HPDE6-E6E7 (cell line): Measurements from ENCODE around the gene GRAMD4.

Source experiments
- DNase-seq: peaks from one replicate; pipeline ENCODE4 v3.0.0; 2011; ENCODE audit warnings: missing footprints; ENCODE audit errors: extremely low spot score

The GRAMD4 gene

GRCh38 chr22:46719921-46720320 lies 99.7 kb downstream of the GRAMD4 start:
- DNase-seq = no peak

DNA sequence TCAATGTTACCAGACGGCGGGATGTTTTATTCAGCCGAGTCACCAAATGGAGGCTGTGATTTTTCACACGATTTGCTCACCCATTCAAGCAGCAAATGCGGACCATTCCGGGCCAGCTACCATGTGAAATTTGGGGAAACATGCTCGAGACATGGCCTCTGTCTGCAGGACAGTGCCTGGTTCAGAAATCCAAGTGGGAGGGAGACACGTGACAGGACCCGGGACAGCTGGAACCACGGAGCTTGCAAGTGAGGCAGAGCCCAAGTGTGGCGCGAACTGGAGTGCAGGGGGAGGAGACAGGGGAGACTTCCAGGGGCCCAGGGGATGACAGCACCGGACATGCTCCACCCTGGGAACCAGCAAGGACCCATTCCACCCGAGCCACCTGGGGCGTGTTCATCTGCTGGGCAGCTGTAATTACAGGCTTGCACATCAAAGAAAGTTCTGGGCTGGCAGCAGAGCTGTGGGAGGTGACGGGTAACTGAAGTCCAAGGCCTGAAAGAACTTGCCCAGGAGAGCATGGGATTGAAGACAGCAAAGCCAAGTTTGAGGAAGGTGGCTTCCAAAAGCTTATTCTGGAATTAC lies 101.4 kb downstream of the GRAMD4 start:
- no peak for DNase-seq

DNA sequence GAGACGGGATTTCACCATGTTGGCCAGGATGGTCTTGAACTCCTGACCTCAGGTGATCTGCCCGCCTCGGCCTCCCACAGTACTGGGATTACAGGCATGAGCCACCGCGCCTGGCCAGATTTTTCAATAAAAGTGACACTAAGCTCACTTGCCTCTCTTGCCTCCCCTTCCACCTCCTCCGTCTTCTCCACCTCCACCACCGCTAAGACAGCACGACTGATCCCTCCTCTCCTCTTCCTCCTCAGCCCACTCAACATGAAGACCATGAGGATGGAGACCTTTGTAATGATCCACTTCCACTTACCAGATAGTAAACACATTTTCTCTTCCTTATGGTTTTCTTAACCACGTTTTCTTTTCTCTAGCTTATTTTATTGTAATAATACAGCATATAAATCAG lies 103.7 kb downstream of the GRAMD4 start:
- no peak for DNase-seq

- no peak for DNase-seq
Observed at GRCh38 chr22:46725096-46725495, 104.9 kb downstream of the GRAMD4 start.

DNA sequence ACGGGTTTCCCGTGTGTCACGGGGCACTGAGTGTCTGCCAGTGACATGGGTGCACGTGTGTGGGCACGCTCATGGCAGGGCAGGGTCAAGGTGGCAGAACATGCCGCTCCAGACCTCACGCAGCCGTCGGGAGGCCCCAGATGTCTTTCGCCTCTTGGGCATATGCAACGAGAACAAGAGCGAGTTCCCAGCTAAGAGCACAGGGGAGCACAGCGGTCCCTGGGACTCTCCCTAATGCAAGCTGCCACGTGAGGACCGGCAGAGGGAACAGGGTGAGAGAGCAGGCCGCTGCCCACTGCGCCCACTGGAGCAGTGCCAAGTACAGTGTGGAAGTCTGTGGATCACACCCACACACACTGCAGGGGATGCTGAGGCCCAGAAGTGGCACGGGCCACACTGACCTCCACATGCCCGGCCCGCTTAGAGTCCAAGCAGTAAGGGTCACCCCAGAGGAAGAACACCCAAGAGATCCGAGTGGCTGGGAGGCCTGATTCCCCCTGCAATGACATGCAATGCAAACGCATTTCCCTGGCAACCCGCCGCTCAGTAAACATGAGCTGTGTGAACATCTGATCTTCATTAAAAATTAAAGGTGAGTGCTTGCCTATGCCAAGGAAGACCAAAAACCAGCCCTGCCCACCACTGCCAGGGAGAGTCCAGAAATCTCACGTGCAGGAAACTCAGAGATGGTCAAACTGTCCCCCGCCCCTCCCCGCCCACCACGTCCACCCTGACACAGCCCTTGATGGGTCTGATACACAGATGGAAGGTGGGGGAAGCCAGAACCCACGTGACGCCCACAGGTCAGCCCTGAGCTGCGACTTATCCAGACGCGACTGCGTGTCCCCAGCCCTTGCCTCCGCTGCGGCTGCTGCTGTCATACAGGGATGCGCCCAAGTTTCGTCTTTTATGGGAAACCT lies 106.1 kb downstream of the GRAMD4 start:
- no peak for DNase-seq

DNA sequence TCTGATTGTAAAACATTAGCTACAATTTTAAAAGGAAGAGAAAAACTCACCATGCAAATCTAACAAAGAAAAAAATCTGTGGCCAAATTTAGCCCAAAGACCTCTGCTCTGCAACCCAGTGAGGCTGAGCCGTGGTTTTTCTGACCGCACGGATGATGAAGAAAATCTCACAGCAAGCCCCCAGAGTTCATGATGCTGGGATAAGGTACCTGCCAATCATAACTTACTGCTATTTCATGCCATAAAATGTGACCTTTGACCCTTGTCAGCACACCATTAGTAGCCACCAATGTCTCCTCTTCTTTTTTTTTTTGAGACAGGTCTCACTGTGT lies 106.8 kb downstream of the GRAMD4 start:
- no peak for DNase-seq

GRCh38 chr22:46727813-46728364 lies 107.7 kb downstream of the GRAMD4 start:
- no peak for DNase-seq

DNA sequence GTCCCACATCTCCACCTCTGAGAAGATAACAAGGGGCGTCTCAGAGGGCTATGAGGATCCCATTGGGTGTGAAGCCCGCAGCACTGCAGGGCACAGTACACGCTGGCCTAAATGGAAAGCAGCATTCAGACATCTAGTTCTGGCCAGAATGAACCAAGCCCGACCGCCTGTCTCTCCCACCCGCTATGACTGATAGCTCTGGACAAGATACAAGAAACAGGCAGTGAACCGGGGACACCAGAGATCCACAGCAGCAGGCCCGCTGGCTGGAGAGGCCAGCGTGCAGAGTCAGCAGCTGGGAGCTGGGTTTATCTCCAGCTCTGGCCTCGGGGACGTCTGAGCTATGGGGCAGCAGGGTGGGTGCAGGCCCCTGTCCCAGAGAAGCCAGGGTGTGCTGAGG lies 108.3 kb downstream of the GRAMD4 start:
- no peak for DNase-seq
